ENCODE results near the gene ZNF367. TPM values are rescaled to one million over a fixed set of nuclear protein-coding genes. Genes with fewer than 3 reads are reported as not detected.

Gene ZNF367
- total and polyA plus RNA-seq, 2 experiments from 2014 or later, result 2.5 to 12.3 TPM

GRCh38 chr9:96419691-96419969 is 1.5 kb upstream of the ZNF367 start:
- H3K27ac ChIP-seq (ENCODE audit: low read depth), result peak overlapping the region; percentile 98
- H3K36me3 Mint-ChIP-seq (ENCODE audit: low read depth), result peaks cover 6% of the 10 kb centered on the region; the same call in 2 of the 3 replicates

More at GRCh38 chr9:96419691-96419969, 1.5 kb upstream of the ZNF367 start:
- TF ChIP-seq POLR2AphosphoS5 (IDR thresholded peaks at IDR 0.05; ENCODE audit: low read depth) (no peak), ZNF462 (CRISPR knock-in tag; IDR thresholded peaks at IDR 0.05) (no peak), REST (IDR thresholded peaks at IDR 0.05; ENCODE audit: unreplicated experiment) (no peak), EZH2 (IDR thresholded peaks at IDR 0.05; ENCODE audit: low read depth, unreplicated experiment) (no peak), ZNF114 (CRISPR knock-in tag; IDR thresholded peaks at IDR 0.05) (no peak), ZNF331 (CRISPR knock-in tag; IDR thresholded peaks at IDR 0.05; ENCODE audit: low read depth) (no peak), JUNB (IDR thresholded peaks at IDR 0.05; ENCODE audit: unreplicated experiment) (no peak), ETS1 (IDR thresholded peaks at IDR 0.05) (no peak), CREB1 (CRISPR knock-in tag; IDR thresholded peaks at IDR 0.05; ENCODE audit: low read depth) (no peak), NANOG (IDR thresholded peaks at IDR 0.05; ENCODE audit: borderline replicate concordance) (no peak), CTCF (conservative IDR thresholded peaks at IDR 0.05; ENCODE audit: low read depth in 2 of 2) (no peak)
- Histone ChIP-seq H2AFZ (no peak overlapping the region), H4K20me1 (replicated peaks; ENCODE audit: insufficient read depth) (peaks cover 14% of the 10 kb centered on the region; the same call in 1 of the 2 replicates), H3K36me3 (ENCODE audit: insufficient read depth) (no peaks in the 10 kb centered on the region), H3K4me1 (ENCODE audit: insufficient read depth) (peaks cover 24% of the 10 kb centered on the region), H3K4me3 (peak overlapping the region; percentile 55), H3K4me2 (peak overlapping the region; percentile 93), H3K9me2 (ENCODE audit: insufficient read depth) (no peaks in the 10 kb centered on the region), H3K27me3 (ENCODE audit: insufficient read depth) (no peaks in the 10 kb centered on the region), H3K79me2 (replicated peaks; ENCODE audit: insufficient read depth) (peaks cover 24% of the 10 kb centered on the region), H3F3A (replicated peaks; ENCODE audit: low read depth) (0 out of 2 replicates have a peak, but pooled peaks cover 4% of the 10 kb centered on the region)
- peak overlapping the region; percentile 88; the same call in 1 of the 2 replicates for H3K27ac Mint-ChIP-seq
- H3K4me1 Mint-ChIP-seq, result peaks cover 37% of the 10 kb centered on the region
- no peak for DNase-seq (ENCODE audit: low spot score)
- peak overlapping the region; percentile 88 for H3K4me3 Mint-ChIP-seq
- peaks cover 18% of the 10 kb centered on the region for H3K27me3 Mint-ChIP-seq (ENCODE audit: insufficient read depth, low read depth, poor library complexity)
- H3K9me3 Mint-ChIP-seq, result no peaks in the 10 kb centered on the region
- ATAC-seq, result no peak
